Hippocampal formation (tissue), 2 donors: ENCODE results near the gene CHRNE.
A peak's percentile ranks its signal among the peaks of the same experiment; 100 is the strongest.
"Not testable (repeated sequence)": the region's sequence is repeated elsewhere in the genome, so short reads cannot be mapped to it uniquely, and the experiment has no call there.

Source experiments
- DNase-seq, 2 donors: peaks; one replicate each; lab custom pipeline; 2025; lab: John Stamatoyannopoulos, UW

Gene CHRNE

DNA sequence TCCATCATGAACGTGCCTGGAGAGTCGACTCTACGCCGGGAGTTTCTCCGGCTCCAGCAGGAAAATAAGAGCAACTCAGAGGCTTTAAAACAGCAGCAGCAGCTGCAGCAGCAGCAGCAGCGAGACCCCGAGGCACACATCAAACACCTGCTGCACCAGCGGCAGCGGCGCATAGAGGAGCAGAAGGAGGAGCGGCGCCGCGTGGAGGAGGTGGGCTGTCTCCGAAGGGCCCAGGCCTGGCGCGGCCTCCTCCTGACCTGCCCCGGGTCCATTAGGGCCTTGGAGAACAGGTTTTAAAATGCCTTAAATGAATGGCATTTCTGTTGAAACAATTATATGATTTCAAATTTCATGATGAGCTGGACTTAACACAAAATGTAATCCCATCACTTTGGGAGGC is 15.3 kb downstream of the CHRNE start:
- no peak for DNase-seq

GRCh38 chr17:4886830-4887229 is 16.1 kb downstream of the CHRNE start:
- no peak for DNase-seq

DNA sequence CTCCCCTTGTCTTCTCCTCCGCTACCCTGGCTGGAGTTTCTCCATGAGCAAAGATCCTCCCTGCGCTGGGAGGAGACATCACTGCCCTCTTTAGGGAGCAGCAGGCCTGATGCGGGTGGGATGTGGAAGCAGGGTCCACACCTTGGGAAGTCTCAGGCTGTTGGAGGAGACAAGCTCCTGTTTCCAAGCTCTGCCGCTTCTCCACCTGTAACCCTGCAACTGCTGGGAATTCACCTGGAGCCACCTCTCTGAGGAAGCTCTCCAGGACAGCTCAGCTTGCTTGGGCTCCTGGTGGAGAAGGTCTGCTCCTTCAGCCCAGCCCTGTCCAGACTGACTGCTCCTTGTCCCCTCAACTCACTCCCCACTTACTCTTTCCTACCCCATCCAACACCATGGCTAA is 18.4 kb downstream of the CHRNE start:
- no peak for DNase-seq

DNA sequence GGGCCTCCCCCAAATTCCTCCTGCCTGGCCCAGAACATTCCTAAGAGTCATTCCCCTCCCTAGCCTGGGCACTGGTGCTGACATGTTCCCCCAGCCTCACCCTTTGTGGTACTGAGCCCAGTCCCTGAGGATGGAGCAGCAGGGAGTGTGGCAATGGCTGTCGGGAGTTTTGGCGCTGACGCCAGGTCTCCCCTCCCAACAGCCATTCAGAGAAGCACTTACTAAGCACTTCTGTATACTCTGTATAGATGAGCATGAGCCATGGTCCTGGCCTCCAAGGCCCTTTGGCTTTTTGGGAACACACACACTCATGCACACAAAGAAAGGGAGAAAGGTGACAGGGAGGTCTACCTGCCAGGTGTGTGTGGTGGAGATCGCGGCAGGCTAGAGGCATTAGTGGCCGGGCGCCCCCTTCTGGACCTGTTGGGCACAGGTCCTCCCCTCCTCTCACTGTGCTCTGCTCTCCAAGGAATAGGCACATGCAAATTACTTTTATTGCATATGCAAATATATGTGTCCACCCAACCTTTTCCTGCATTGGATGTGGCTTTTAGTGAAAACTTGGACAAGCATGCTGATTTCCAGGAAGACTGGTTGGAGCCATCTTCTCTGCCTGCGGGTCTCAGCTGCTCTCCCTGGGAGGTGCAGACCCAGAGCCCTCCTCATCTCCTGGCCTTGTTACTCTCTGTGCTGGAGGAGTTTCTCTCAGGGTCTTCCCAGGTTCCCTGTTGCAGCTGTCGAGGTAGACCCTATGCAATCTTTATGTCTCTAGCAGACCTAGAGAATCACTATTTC is 20.9 kb downstream of the CHRNE start:
- peak; percentile 54 to 61 for DNase-seq

GRCh38 chr17:4880857-4881256 is 22.0 kb downstream of the CHRNE start:
- no peak for DNase-seq

DNA sequence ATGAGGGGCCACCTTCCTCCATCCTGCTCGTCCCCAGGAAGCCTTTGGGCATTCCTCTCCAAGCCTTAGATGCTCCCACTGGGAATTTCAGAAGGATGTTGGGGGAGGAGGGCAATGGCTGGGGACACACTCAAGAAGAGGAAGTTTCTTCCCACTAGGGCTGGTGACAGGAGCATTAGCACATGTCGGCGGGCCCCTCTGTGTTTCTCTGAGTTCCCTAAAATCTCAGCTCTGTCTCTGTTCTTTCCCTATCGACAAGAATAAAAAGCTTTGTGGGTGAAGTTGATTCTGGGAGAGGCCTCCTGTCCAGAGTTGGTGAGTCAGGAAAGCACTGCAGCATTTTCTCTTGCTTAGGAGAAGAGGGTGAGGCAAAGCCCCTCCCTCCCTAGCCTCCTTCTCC is 23.3 kb downstream of the CHRNE start:
- DNase-seq = no peak

DNA sequence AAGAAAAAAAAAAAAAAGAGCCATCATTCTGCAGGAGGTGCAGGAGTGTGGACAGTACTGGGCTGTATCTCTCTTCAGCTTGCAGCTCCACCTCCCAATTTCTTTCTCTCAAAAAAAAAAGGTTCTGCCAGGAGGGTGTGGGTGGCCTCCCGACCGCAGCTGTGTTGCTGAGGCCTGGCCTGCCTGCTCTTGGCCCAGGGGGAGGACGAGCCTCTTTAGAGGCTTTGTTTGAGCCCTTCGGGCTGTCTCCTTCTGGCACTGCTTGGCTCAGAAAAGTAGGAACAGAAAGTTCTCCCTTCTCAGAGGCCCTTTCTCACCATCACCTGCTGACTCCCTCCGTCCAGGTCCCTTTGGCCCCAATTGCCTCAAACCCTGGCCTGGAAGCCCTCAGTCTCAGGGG is 25.8 kb downstream of the CHRNE start:
- DNase-seq = peak; percentile 56 to 62

DNA sequence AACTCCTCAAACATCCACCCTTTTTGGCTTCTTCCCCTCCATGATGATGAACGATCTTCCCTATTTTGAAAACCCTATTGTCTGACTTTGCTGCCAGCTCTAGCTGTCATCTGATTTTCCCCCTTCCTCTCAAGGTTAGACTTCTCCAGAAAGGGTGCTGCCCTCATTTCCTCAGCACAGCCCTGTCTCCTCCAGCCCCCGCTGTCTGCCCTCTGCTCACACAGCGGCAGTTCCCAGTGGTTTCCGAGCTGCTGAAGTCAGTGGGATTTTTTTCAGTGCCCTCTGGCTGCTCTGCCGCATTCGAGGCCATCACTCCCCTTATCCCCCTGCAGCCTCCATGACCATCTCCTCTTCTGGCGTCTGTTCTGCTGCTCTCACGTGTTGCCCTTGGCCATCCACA is 30.1 kb downstream of the CHRNE start:
- peak; percentile 32 to 46 for DNase-seq

GRCh38 chr17:4870855-4871254 is 32.0 kb downstream of the CHRNE start:
- no peak for DNase-seq

DNA sequence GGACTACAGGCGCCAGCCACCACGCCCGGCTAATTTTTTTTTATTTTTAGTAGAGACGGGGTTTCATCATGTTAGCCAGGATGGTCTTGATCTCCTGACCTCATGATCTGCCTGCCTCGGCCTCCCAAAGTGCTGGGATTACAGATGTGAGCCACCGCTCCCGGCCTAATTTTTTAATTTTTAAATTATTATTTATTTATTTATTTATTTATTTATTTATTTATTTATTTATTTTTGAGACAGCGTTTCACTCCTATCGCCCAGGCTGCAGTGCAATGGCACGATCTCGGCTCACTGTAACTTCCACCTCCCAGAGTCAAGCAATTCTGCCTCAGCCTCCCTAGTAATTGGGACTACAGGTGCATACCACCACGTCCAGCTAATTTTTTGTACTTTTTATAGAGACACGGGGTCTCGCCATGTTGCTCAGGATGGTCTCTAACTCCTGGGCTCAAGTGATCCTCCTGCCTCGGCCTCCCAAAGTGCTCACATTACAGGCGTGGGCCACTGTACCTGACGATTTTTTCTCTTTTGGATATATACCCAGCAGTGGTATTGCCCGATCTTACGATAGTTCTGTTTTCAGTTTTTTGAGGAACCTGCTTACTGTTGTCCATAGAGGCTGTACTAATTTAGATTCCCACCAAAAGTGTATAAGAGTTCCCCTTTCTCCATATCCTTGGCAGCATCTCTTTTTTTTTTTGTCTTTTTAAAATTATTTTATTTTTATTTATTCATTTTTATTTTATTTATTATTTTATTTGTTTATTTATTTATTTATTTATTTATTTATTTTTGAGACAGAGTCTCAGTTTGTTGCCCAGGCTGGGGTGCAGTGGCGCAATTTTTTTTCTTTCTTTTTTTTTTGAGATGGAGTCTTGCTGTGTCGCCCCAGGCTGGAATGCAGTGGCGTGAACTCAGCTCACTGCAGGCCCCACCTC is 33.6 kb downstream of the CHRNE start:
- not testable (repeated sequence) for DNase-seq

- DNase-seq = not testable (repeated sequence)
Observed at GRCh38 chr17:4867535-4867934, 35.4 kb downstream of the CHRNE start.

GRCh38 chr17:4863321-4863720 is 39.6 kb downstream of the CHRNE start:
- DNase-seq = no peak

GRCh38 chr17:4862720-4863119 is 40.2 kb downstream of the CHRNE start:
- no peak for DNase-seq

DNA sequence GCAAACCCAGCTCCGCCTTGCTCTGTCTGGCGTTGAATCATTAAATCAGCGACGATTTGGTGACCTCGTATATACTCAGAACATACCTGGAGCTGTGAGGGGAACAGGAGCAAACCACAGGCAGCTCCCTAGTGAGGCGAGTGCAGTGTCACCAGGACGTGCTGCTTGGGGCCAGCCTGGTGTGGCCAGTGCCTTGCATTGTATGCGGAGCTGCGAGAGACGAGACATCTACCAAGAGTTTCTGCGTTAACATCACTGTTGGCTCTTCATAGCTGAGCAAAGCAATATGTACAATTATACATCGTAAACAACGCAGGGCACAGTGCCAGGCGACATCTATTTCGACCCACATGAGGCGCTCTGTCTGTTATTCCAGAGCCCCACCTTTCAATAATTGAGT is 41.8 kb downstream of the CHRNE start:
- no peak for DNase-seq

DNA sequence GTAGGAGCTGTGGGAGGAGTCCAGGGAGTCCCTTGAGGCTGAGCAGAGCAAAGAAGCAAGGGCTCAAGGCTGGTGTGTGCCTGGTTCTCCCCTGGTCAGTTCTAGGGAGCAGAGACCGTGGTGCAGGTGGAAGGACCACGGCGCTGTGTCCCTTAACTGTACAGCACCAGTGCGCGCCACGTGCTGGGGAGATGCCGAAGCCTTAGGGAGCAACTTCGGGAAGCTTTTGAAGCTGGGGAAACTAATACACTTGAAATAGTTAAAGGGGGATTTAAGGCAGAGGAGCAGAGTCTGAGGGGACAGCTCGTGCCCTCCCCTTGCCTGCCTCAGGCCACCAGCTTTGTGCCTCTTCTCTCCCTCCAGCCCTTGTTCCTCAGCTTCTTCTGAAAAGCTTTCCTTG is 42.2 kb downstream of the CHRNE start:
- DNase-seq = no peak

GRCh38 chr17:4859816-4860625 is 42.9 kb downstream of the CHRNE start:
- peak in 1 of 2 donors; percentile 72 for DNase-seq

DNA sequence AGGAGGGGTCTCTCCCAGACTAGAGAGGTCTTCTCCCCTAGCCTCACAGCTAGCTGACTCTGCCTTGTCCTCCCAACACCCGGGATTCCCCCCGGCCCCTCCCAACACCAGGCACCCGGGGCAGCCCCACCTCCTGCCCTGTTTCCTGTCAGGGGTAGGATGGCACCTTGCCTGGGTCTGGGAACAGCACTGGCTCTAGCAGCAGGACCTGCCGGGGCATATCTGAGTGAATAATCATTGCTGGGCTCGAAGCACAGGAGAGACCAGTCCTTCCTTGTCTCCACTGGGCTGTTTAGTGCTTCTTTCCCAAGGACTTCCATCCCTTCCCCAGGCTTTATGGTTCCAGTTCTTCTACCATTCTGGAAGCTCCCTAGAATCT is 44.0 kb downstream of the CHRNE start:
- no peak for DNase-seq

- peak; percentile 76 to 93 for DNase-seq
Observed at GRCh38 chr17:4858068-4858881, 44.6 kb downstream of the CHRNE start.

- DNase-seq = not testable (repeated sequence)
Observed at GRCh38 chr17:4857347-4857746, 45.6 kb downstream of the CHRNE start.

GRCh38 chr17:4856937-4857314 is 46.0 kb downstream of the CHRNE start:
- peak; percentile 63 to 71 for DNase-seq

DNA sequence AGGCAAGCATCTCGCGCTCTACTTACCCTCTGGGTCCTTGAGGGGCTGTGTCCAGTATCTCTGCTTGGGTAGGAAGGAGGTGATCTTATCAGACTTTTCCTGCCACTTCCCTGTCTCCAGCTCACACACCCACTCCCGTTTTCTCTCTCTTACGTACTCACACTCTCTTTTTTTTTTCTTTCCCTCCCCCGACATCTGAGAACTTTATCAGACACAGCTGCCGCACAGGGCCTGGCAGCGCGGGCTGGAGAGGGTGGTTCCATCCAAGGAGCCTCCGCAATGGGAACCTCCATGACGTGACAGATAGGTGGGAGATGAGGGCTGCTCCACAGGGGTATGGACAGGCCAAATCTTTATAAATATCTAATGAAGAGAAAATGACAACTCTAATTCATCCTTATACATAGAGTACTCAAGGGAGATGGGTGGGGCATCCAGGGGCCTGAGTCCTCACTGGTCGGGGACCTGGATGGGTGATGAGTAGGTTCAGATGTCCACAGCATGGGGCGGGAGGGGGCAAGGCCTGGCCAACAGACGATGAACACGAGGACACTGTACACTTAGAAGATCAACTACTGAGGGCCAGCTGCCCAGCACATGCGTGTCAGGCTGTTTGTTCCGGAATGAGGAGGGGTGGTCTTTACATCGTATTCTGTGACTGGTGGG is 46.5 kb downstream of the CHRNE start:
- DNase-seq = no peak
